ENCODE results near the gene ZNF732.

DNA sequence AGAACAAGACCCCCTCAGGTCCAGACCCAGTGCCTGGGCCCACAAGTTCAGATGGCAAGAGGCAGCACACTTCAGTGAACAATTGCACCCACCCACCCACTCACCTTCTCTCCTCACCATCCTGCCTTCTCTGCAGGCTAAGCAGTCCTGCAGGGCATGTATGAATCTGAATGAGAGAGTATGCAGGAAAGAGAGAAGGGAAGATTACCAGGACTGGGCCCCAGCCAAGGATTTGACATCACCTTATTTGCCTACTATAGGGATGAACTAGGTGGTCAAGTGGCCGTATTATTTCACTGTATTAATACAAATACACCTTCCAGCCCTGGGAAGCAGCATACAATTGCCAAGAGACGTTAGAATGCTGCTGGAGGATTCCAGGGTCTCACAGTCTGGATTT, 30.2 kb upstream of the ZNF732 start:
- no peak for TF ChIP-seq EZH2 (IDR thresholded peaks at IDR 0.05; ENCODE audit: borderline replicate concordance, insufficient read depth, low read length, poor library complexity, severe bottlenecking)
- TF ChIP-seq, protein P1, sequence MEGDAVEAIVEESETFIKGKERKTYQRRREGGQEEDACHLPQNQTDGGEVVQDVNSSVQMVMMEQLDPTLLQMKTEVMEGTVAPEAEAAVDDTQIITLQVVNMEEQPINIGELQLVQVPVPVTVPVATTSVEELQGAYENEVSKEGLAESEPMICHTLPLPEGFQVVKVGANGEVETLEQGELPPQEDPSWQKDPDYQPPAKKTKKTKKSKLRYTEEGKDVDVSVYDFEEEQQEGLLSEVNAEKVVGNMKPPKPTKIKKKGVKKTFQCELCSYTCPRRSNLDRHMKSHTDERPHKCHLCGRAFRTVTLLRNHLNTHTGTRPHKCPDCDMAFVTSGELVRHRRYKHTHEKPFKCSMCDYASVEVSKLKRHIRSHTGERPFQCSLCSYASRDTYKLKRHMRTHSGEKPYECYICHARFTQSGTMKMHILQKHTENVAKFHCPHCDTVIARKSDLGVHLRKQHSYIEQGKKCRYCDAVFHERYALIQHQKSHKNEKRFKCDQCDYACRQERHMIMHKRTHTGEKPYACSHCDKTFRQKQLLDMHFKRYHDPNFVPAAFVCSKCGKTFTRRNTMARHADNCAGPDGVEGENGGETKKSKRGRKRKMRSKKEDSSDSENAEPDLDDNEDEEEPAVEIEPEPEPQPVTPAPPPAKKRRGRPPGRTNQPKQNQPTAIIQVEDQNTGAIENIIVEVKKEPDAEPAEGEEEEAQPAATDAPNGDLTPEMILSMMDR (IDR thresholded peaks at IDR 0.05; ENCODE audit: poor library complexity, severe bottlenecking): no peak

Measured in neural cell (in vitro differentiated cells).